NCI-H69 (cell line): ENCODE data around the gene UGP2.
"Not testable (repeated sequence)": the region's sequence is repeated elsewhere in the genome, so short reads cannot be mapped to it uniquely, and the experiment has no call there.

Experiments used
- DNase-seq: peaks from one replicate; lab custom pipeline; 2025; lab: John Stamatoyannopoulos, UW

UGP2 gene

DNA sequence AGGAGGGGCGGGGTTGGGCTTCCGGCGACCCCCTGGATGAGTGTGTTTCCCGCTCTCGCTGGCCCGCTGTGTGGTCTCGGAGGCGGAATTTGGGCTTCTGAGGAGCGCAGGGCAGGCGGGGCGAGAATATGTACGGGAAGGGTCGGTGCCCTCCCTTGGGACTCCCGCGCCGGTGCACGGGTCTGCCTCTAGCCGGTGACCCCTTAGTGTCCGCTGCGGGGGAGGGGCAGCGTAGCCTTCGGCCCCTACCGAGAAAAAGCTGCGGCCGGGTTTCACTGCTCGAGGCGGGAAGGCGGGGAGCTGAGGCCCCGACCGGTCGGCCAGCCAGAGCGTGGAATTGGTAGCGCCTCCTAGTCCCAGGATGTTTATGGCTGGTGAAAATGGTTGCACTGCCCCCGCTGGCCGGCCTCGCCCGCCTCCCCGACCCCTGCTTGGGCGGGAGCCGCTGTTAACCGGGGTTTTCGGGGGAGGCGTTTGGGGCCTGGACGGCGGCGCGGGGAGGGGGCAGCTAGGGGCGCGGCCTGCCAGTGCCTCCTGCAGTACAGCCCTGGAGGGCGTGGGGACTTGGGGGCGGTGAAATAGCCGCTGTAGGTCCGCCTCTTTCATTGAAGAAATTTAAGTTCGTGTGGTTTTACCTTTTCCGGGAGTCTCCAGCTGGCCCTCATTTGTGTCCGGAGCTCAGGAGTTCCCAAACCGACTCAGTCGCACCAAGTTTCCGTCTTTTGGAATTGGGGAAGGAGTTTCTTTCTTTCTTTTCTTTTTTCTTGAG lies at the start of gene UGP2:
TSS of gene UGP2 (plus strand) at position 643 of the 769 bp plus-strand sequence. CDS start 290 bp downstream, outside the sequence.
- peak; percentile 92 for DNase-seq

- DNase-seq = no peak
Measured at GRCh38 chr2:63792530-63792929, 49.2 kb upstream of the UGP2 start.

- no peak for DNase-seq
Measured at GRCh38 chr2:63796366-63796765, 45.3 kb upstream of the UGP2 start.

DNA sequence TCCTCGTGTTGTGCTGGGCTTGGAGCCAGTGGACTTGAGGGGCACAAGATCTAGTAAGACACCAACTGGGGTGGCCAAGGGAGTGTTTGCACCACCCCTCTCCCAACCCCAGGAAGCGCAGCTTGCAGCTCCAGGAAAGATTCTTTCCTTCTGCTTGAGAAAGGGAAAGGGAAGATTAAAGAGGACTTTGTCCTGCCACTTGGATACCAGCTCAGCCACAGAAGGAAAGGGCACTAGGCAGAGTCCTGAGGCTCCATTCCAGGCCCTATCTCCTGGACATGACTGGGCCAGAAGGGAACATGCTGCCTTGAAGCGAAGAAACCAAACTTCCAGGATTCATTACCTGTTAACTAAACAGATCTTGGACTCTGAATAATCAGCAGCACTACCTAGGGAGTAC lies 44.9 kb upstream of the UGP2 start:
- DNase-seq = no peak

- no peak for DNase-seq
Measured at GRCh38 chr2:63801455-63801854, 40.2 kb upstream of the UGP2 start.

DNA sequence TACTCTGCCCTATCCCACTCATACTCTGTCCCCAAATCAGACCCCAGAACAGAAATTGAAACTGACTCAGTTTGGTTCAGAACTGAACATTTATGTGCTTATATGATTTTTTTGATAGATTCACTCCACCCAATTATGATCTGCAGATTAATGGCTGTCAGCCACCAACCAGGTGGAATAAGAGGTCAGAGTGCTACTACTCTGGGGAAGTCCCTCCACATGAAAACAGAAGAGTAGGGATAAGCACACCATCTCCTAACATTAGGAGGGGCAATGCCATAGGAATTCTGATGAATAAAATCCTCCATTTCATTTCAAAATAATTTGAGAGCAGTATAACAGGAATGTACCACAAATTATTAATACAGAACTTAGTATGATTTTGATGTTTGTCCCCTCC lies 36.3 kb upstream of the UGP2 start:
- DNase-seq = no peak

GRCh38 chr2:63808036-63808435 lies 33.7 kb upstream of the UGP2 start:
- DNase-seq = not testable (repeated sequence)

- DNase-seq = not testable (repeated sequence)
Measured at GRCh38 chr2:63808911-63809310, 32.8 kb upstream of the UGP2 start.

GRCh38 chr2:63811063-63811462 lies 30.6 kb upstream of the UGP2 start:
- DNase-seq = no peak

DNA sequence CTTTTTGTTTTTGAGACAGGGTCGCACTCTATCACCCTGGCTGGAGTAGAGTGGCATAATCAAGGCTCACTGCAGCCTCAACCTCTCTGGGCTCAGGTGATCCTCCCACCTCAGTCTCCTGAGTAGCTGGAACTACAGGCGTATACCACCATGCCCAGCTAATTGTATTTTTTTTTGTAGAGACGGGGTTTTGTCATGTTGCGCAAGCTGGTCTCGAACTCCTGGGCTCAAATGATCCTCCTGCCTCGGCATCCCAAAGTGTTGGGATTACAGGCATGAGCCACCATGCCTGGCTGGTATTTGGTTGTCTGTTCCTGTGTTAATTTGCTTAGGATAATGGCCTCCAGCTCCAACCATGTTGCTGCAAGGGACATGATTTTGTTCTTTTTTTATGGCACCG lies 29.8 kb upstream of the UGP2 start:
- DNase-seq = not testable (repeated sequence)

DNA sequence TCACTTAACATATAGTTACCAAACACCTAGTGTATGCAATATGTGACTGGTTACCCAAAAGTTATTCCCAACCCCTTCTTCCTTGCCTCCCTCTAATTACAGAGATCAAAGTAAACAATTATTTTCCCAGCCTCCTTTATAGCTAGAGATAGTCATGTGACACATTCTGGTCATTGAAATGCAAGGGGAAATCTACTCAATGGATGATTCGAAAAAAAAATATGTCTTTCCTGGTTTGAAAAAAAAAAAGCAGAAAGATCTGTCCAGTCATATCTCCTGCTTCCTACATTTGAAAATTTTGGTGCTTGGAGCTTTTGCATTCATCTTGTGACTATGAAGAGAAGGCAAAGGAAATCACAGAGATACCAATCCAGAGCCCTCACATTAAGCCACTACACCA lies 27.6 kb upstream of the UGP2 start:
- peak; percentile 1 for DNase-seq

DNA sequence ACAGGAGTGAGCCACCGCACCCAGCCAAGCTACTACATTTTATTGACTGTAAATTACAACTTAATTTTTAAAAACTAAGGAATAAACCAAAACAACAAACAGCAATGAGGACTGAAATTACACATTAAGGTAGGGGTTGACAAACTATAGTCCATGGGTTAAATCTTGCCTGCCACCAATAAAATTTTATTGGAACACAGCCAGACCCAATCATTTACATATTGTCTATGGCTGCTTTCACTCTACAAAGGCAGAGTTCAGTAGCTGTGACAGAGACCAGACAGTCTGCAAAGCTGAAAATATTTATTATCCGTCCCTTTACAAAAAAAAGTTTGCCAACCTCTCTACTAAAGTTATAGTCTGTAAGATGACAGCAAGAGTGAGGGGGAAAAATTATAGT lies 24.3 kb upstream of the UGP2 start:
- peak; percentile 19 for DNase-seq

- peak; percentile 89 for DNase-seq
Measured at GRCh38 chr2:63818271-63818670, 23.4 kb upstream of the UGP2 start.

- peak; percentile 68 for DNase-seq
Measured at GRCh38 chr2:63819256-63819655, 22.4 kb upstream of the UGP2 start.

DNA sequence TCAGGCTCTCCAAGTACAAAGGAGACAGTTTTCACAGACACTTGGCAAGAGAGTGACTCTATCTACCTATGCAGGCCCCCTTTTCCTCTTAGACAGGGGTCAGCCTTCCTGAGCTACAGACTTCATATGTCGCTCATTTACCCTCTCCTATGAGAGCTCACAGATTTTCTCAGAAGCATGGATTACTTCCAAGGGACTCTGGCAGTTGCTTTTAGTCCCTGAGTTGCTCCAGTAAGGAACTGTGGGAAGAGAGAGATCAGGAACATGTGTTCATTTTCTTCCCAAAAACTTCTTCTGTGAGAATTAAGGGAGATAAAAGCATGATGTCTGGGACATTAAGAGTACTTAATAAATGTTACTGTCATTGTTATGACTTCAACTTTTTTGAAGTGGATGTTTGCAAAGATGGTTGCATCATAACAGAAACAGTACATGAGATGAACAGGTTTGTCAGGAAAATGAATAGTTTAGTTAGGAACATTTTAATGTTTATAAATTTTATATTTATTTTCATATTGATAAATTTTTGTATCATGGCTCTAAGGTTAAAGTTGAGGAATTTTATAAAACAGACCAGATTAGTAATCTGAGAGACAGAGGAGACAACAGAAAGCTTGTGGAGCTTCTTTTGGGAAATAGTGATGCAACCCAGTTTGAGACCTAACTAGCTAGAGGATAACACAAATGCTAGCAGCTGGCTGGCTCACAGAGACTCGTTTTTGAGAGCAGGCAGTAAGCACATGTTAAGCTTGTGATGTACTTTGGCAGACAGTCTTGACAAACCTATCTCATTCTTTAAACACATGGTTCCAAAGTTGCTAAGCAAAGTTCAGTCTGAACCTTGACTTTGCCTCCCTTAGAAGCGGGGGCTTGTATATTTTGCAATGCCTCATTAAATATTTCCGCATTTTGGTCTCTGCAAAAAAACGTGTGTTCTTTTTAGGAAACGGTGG lies 21.7 kb upstream of the UGP2 start:
- peak; percentile 14 for DNase-seq

- DNase-seq = no peak
Measured at GRCh38 chr2:63820969-63821368, 20.7 kb upstream of the UGP2 start.

GRCh38 chr2:63821396-63821795 lies 20.3 kb upstream of the UGP2 start:
- DNase-seq = no peak

GRCh38 chr2:63822478-63822877 lies 19.2 kb upstream of the UGP2 start:
- no peak for DNase-seq

DNA sequence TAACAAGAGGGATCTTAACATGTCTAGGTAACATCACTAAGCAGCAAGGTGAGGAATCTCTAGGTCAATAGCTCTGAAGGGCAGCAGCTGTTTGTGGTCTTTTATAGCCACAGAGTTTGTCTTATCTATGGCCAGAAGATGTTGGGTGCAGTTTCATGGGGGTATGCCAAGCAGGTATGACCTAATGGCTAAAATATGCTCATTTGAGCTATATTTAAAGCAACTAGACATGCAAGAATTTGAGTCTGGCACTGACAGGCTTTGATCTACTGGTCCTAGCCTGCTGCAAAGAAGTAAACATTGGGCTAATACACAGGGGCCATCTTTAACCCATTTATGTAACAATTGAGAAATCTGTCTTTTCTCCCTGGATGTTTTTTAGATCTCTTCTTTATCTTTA lies 13.9 kb upstream of the UGP2 start:
- no peak for DNase-seq

DNA sequence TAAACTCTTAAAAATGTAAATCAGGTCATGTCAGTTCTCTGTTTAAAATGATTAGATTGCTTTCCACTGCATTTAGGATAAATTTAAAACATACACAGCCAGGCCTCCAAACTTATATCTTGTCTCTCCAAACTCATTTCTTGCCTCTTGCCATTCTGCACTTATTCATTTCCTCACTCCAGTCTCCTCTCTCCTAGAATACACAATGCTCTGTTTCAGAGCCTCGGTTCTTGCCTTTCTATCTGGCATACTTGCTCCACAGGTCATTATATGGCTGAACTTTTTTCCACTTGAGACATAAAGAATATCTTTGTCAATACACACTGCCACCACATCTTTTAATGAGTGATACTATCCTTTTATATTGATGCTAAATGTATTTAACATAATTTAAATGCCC lies 10.5 kb upstream of the UGP2 start:
- no peak for DNase-seq

GRCh38 chr2:63834401-63834800 lies 7.3 kb upstream of the UGP2 start:
- peak; percentile 69 for DNase-seq

DNA sequence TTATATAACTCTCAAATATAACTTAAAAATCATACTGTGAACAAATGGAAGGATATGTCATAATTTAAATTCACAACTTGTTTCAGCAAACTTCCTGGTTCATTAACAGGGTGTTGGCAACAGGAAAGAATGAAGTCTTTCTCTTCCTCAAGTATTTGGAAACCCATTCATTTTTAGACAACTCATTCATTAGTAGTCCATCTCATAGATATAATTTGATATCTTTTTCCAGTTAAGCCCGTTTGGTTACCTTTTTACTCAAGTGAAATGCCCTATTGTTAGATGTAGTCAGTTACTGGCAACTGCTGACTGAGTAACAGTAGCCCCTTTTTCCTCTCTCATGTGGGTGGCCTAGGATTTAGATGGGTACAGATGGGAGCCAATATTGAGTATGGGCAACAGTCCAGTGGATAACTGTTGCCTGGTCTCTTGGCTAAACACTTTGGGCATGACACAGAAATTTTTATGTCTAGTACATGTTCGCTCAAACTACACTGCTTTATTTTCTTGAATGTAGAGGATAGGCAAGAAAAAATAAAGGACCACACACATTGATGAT lies 4.6 kb upstream of the UGP2 start:
- no peak for DNase-seq
